Lung (tissue), 12 donors: Measurements from ENCODE around the gene KHDRBS2. TPM values are rescaled to one million over a fixed set of nuclear protein-coding genes. Genes with fewer than 3 reads are reported as not detected.

ENCODE experiments used
- ATAC-seq: fragments of 200-7000 bp; cut with Tn5 transposase; one replicate; pipeline ENCODE4 v1.9.1; 2020; ENCODE audit warnings: moderate number of reproducible peaks; ENCODE audit not compliant: insufficient read depth, low FRiP score
- DNase-seq, 3 donors: peaks; one replicate each; pipeline ENCODE4 v3.0.0-alpha.2; 2013 to 2017
- H3K27ac ChIP-seq, 2 donors: one replicate each; pipeline ENCODE4 v1.5.1; 2013; ENCODE audit warnings: mild to moderate bottlenecking in 2 of 2, moderate library complexity in 2 of 2, control low read depth in 1 of 2, inconsistent platforms in 1 of 2, low read depth in 1 of 2, low read length in 1 of 2
- H3K27me3 ChIP-seq, 3 donors: one replicate each; pipeline ENCODE4 v1.5.1; 2013; ENCODE audit warnings: low read length in 2 of 3; ENCODE audit not compliant: control insufficient read depth in 3 of 3, insufficient read depth in 3 of 3
- H3K36me3 ChIP-seq, 4 donors: one replicate each; pipeline ENCODE4 v1.5.1; 2013; ENCODE audit warnings: low read length in 4 of 4, mild to moderate bottlenecking in 1 of 4, moderate library complexity in 1 of 4; ENCODE audit not compliant: control insufficient read depth in 4 of 4, insufficient read depth in 4 of 4
- H3K4me1 ChIP-seq, 5 donors: one replicate each; pipeline ENCODE4 v1.5.1; 2013; ENCODE audit warnings: low read length in 5 of 5, mild to moderate bottlenecking in 2 of 5, moderate library complexity in 1 of 5; ENCODE audit not compliant: control insufficient read depth in 5 of 5, insufficient read depth in 5 of 5
- H3K4me3 ChIP-seq: one replicate; pipeline ENCODE4 v1.5.1; 2013; ENCODE audit warnings: mild to moderate bottlenecking, control low read depth, moderate library complexity
- H3K9ac ChIP-seq, 2 donors: one replicate each; pipeline ENCODE4 v1.5.1; 2013; ENCODE audit warnings: low read length in 2 of 2, control low read depth in 1 of 2; ENCODE audit not compliant: insufficient read depth in 1 of 2
- H3K9me3 ChIP-seq, 4 donors: one replicate each; pipeline ENCODE4 v1.5.1; 2013; ENCODE audit warnings: low read length in 3 of 4, mild to moderate bottlenecking in 1 of 4, moderate library complexity in 1 of 4; ENCODE audit not compliant: control insufficient read depth in 4 of 4, insufficient read depth in 3 of 4
- CTCF ChIP-seq: IDR thresholded peaks from 2 replicates; pipeline ENCODE4 v1.5.1; 2012; ENCODE audit warnings: mild to moderate bottlenecking; ENCODE audit errors: control extremely low read depth, extremely low read depth
- WGBS, 2 donors: extraction: QIAGEN DNeasy Blood & Tissue Kit; methylation state at CpG; one replicate each; pipeline ENCODE4 v1.1.7; 2013; 5-methylcytosine and 5-hydroxymethylcytosine counted together
- polyA plus RNA-seq, 2 donors: library from polyadenylated mRNA; stranded (reverse); fragments of 200-250 nt; gene quantifications; one replicate each; pipeline ENCODE4 v1.2.1, GENCODE V29; 2013
- total RNA-seq, 2 donors: library from RNA; depleted of rRNA in 1 of 2; stranded (reverse); fragments of >200 nt in 1 of 2; gene quantifications; one replicate each; pipeline ENCODE4 v1.2.1, GENCODE V29; 2014 to 2021
- donor health status: control.
- donor health status: control.
- donor health status: Bipolar disorder and iron deficiency.
- donor health status: healthy.
- donor health status: DM: yes; HTN: yes; CAD: no.

The KHDRBS2 gene
- total and polyA plus RNA-seq, 4 donors, result 0.68 to 43.9 (median 3.8) TPM

GRCh38 chr6:62288974-62289373 is 2.9 kb upstream of the KHDRBS2 start:
- ATAC-seq (no peak), DNase-seq (no peak)
- Histone ChIP-seq H3K27me3 (peaks cover 0 to 15% (median 0%) of the 10 kb centered on the region in 3 donors), H3K27ac (no peak overlapping the region), H3K4me3 (no peak overlapping the region), H3K36me3 (no peaks in the 10 kb centered on the region), H3K4me1 (peaks cover 0 to 20% (median 4%) of the 10 kb centered on the region in 5 donors), H3K9ac (no peak overlapping the region), H3K9me3 (peaks cover 0 to 2% (median 0%) of the 10 kb centered on the region in 4 donors)
- WGBS, 2 donors, result 80 to 85% methylated on average over 1 of the region's 1 CpG
- TF ChIP-seq CTCF, result no peak

GRCh38 chr6:62288562-62288961 is 2.5 kb upstream of the KHDRBS2 start:
- WGBS, 2 donors, result 81 to 84% methylated on average over 2 of the region's 2 CpGs
- peaks cover 0 to 2% (median 0%) of the 10 kb centered on the region in 4 donors for H3K9me3 ChIP-seq
- peaks cover 0 to 15% (median 0%) of the 10 kb centered on the region in 3 donors for H3K27me3 ChIP-seq
- H3K9ac ChIP-seq, result no peak overlapping the region
- DNase-seq (peak in 1 of 3 donors; percentile 0), ATAC-seq (no peak)
- H3K4me1 ChIP-seq, result peaks cover 0 to 20% (median 4%) of the 10 kb centered on the region in 5 donors
- no peaks in the 10 kb centered on the region for H3K36me3 ChIP-seq
- no peak overlapping the region for H3K4me3 ChIP-seq
- H3K27ac ChIP-seq, result no peak overlapping the region
- no peak for TF ChIP-seq CTCF

- Histone ChIP-seq H3K36me3 (no peaks in the 10 kb centered on the region), H3K4me3 (peak overlapping the region; percentile 40), H3K9ac (no peak overlapping the region), H3K27ac (peak overlapping the region in 1 of 2 donors; percentile 53), H3K9me3 (peaks cover 0 to 2% (median 0%) of the 10 kb centered on the region in 4 donors), H3K27me3 (peaks cover 0 to 15% (median 0%) of the 10 kb centered on the region in 3 donors), H3K4me1 (peaks cover 0 to 20% (median 4%) of the 10 kb centered on the region in 5 donors)
- WGBS, 2 donors, result 0 to 1% methylated on average over 13 of the region's 13 CpGs
- ATAC-seq (no peak), DNase-seq (no peak)
- TF ChIP-seq CTCF, result no peak
These were observed 432 bp upstream of the KHDRBS2 start for GRCh38 chr6:62286470-62286843.

GRCh38 chr6:62284725-62285124 is 1.3 kb downstream of the KHDRBS2 start:
- ATAC-seq (no peak), DNase-seq (no peak)
- Histone ChIP-seq H3K9ac (no peak overlapping the region), H3K9me3 (peaks cover 0 to 2% (median 0%) of the 10 kb centered on the region in 4 donors), H3K27me3 (peaks cover 0 to 15% (median 0%) of the 10 kb centered on the region in 3 donors), H3K4me3 (no peak overlapping the region), H3K4me1 (peaks cover 0 to 20% (median 4%) of the 10 kb centered on the region in 5 donors), H3K27ac (no peak overlapping the region), H3K36me3 (no peaks in the 10 kb centered on the region)
- TF ChIP-seq CTCF, result no peak
- WGBS, 2 donors, result 24 to 37% methylated on average over 2 of the region's 2 CpGs
